ENCODE measurements around the gene LTBR. TPM values are rescaled to one million over a fixed set of nuclear protein-coding genes. Genes with fewer than 3 reads are reported as not detected.

The LTBR gene
- total and polyA plus RNA-seq, 2 donors (not counting 1 experiment from before 2014, with no cell fraction given), result 1.1 TPM; not detected in 1

GRCh38 chr12:6382982-6383381, 980 bp upstream of the LTBR start:
- ChIA-PET CTCF (no interaction called here), POLR2A (no interaction called here)
- no peaks in the 10 kb centered on the region for H3K79me2 ChIP-seq (ENCODE audit: control insufficient read depth, insufficient read depth, low read length)
- no peak overlapping the region for H3K27ac Mint-ChIP-seq
- H3K36me3 ChIP-seq (replicated peaks in 1 of 2; ENCODE audit: control extremely low read depth in 1 of 2, control insufficient read depth in 1 of 2, extremely low read depth in 1 of 2, insufficient read depth in 2 of 2, low read length in 1 of 2), result no peaks in the 10 kb centered on the region
- DNase-seq (no peak), ATAC-seq (ENCODE audit: low read depth) (no peak)
- peaks cover 59% of the 10 kb centered on the region for H3K27me3 Mint-ChIP-seq
- H3K4me1 ChIP-seq (ENCODE audit: control insufficient read depth in 2 of 2, insufficient read depth in 2 of 2, low read length in 2 of 2), result peaks cover 10 to 17% of the 10 kb centered on the region in 2 donors
- no peak overlapping the region for H3K4me3 ChIP-seq (ENCODE audit: control extremely low read depth in 1 of 5, extremely low read depth in 1 of 5, insufficient read depth in 1 of 5, low read depth in 2 of 5, low read length in 4 of 5)
- intact Hi-C loops (cut with micrococcal nuclease), result no loop called here
- peaks cover 0 to 12% (median 0%) of the 10 kb centered on the region in 3 donors for H3K9me3 ChIP-seq (ENCODE audit: control extremely low read depth in 1 of 3, control insufficient read depth in 2 of 3, insufficient read depth in 1 of 3, low read length in 2 of 3)
- no peaks in the 10 kb centered on the region for H4K20me1 ChIP-seq (ENCODE audit: control insufficient read depth, insufficient read depth, low read length, poor library complexity, severe bottlenecking)
- H2AFZ ChIP-seq (ENCODE audit: insufficient read depth, low read depth, low read length, poor library complexity, severe bottlenecking), result no peak overlapping the region
- H3K27ac ChIP-seq (ENCODE audit: low read length in 2 of 2), result no peak overlapping the region
- 93% methylated on average over 2 of the region's 6 CpGs for WGBS (ENCODE audit: insufficient coverage)
- H3K4me2 ChIP-seq (replicated peaks; ENCODE audit: low read depth, low read length, poor library complexity, severe bottlenecking), result no peak overlapping the region
- no peak overlapping the region for H3K9ac ChIP-seq (ENCODE audit: low read length)
- H3K4me1 Mint-ChIP-seq, result peaks cover 6% of the 10 kb centered on the region
- H3K27me3 ChIP-seq (replicated peaks in 1 of 4; ENCODE audit: control extremely low read depth in 1 of 4, control insufficient read depth in 3 of 4, insufficient read depth in 4 of 4, low read length in 3 of 4), result peaks cover 0 to 48% (median 20%) of the 10 kb centered on the region in 4 experiments
- TF ChIP-seq CTCF (IDR thresholded peaks at IDR 0.05) (no peak), EZH2 (IDR thresholded peaks at IDR 0.05; ENCODE audit: borderline replicate concordance, insufficient read depth, low read depth, low read length, poor library complexity, severe bottlenecking) (no peak)
- no peaks in the 10 kb centered on the region for H3K9me3 Mint-ChIP-seq (ENCODE audit: insufficient read depth)
- peak overlapping the region; percentile 68 for H3K4me3 Mint-ChIP-seq

- no peaks in the 10 kb centered on the region for H3K9me3 Mint-ChIP-seq (ENCODE audit: insufficient read depth)
These were observed 806 bp downstream of the LTBR start for GRCh38 chr12:6384499-6385436.

More at GRCh38 chr12:6384499-6385436, 806 bp downstream of the LTBR start:
- 82% methylated on average over 32 of the region's 36 CpGs for WGBS (ENCODE audit: insufficient coverage)
- Histone ChIP-seq H3K9me3 (ENCODE audit: control extremely low read depth in 1 of 3, control insufficient read depth in 2 of 3, insufficient read depth in 1 of 3, low read length in 2 of 3) (peaks cover 0 to 12% (median 0%) of the 10 kb centered on the region in 3 donors), H3K36me3 (replicated peaks in 1 of 2; ENCODE audit: control extremely low read depth in 1 of 2, control insufficient read depth in 1 of 2, extremely low read depth in 1 of 2, insufficient read depth in 2 of 2, low read length in 1 of 2) (no peaks in the 10 kb centered on the region), H3K4me1 (ENCODE audit: control insufficient read depth in 2 of 2, insufficient read depth in 2 of 2, low read length in 2 of 2) (peaks cover 10 to 17% of the 10 kb centered on the region in 2 donors), H3K9ac (ENCODE audit: low read length) (no peak overlapping the region), H3K4me2 (replicated peaks; ENCODE audit: low read depth, low read length, poor library complexity, severe bottlenecking) (peak overlapping the region; percentile 83), H3K27me3 (replicated peaks in 1 of 4; ENCODE audit: control extremely low read depth in 1 of 4, control insufficient read depth in 3 of 4, insufficient read depth in 4 of 4, low read length in 3 of 4) (peaks cover 0 to 48% (median 20%) of the 10 kb centered on the region in 4 experiments), H3K79me2 (ENCODE audit: control insufficient read depth, insufficient read depth, low read length) (no peaks in the 10 kb centered on the region), H3K27ac (ENCODE audit: low read length in 2 of 2) (no peak overlapping the region), H3K4me3 (ENCODE audit: control extremely low read depth in 1 of 5, extremely low read depth in 1 of 5, insufficient read depth in 1 of 5, low read depth in 2 of 5, low read length in 4 of 5) (peak overlapping the region in 1 of 5 experiments; percentile 42), H2AFZ (ENCODE audit: insufficient read depth, low read depth, low read length, poor library complexity, severe bottlenecking) (peak overlapping the region; percentile 65), H4K20me1 (ENCODE audit: control insufficient read depth, insufficient read depth, low read length, poor library complexity, severe bottlenecking) (no peaks in the 10 kb centered on the region)
- peak overlapping the region; percentile 47 for H3K4me3 Mint-ChIP-seq
- ChIA-PET POLR2A (no interaction called here), CTCF (no interaction called here)
- H3K27ac Mint-ChIP-seq, result no peak overlapping the region
- H3K27me3 Mint-ChIP-seq, result peaks cover 66% of the 10 kb centered on the region
- ATAC-seq (ENCODE audit: low read depth) (no peak), DNase-seq (no peak)
- H3K4me1 Mint-ChIP-seq, result peaks cover 6% of the 10 kb centered on the region
- TF ChIP-seq EZH2 (IDR thresholded peaks at IDR 0.05; ENCODE audit: borderline replicate concordance, insufficient read depth, low read depth, low read length, poor library complexity, severe bottlenecking) (no peak), CTCF (IDR thresholded peaks at IDR 0.05) (no peak)
- intact Hi-C loops (cut with micrococcal nuclease), result no loop called here
